ENCODE measurements around the gene NSMCE3. TPM values are rescaled to one million over a fixed set of nuclear protein-coding genes. Genes with fewer than 3 reads are reported as not detected.
"Not testable (repeated sequence)": the region's sequence is repeated elsewhere in the genome, so short reads cannot be mapped to it uniquely, and the experiment has no call there.

Gene NSMCE3
- total and polyA plus RNA-seq, 5 experiments from 2014 or later: 17.2 to 38.4 (median 34.5) TPM

GRCh38 chr15:29226436-29227208, 43.0 kb downstream of the NSMCE3 start:
- no peak for ATAC-seq
- peak overlapping the region in 1 of 10 donors; percentile 65 for H3K27ac Mint-ChIP-seq
- H3K4me3 Mint-ChIP-seq: no peak overlapping the region
- POLR2A ChIA-PET: no interaction called here
- H3K9me3 Mint-ChIP-seq: no peaks in the 10 kb centered on the region
- no peaks in the 10 kb centered on the region for H3K36me3 Mint-ChIP-seq
- H3K4me1 Mint-ChIP-seq: no peaks in the 10 kb centered on the region
- H3K27me3 Mint-ChIP-seq: peaks cover 10 to 48% (median 40%) of the 10 kb centered on the region in 5 donors
- DNase-seq: no peak

GRCh38 chr15:29225534-29226234, 43.9 kb downstream of the NSMCE3 start:
- POLR2A ChIA-PET: no interaction called here
- H3K4me1 Mint-ChIP-seq: no peaks in the 10 kb centered on the region
- DNase-seq: no peak
- no peak overlapping the region for H3K4me3 Mint-ChIP-seq
- H3K36me3 Mint-ChIP-seq: no peaks in the 10 kb centered on the region
- no peak overlapping the region for H3K27ac Mint-ChIP-seq
- no peak for ATAC-seq
- peaks cover 10 to 45% (median 39%) of the 10 kb centered on the region in 5 donors for H3K27me3 Mint-ChIP-seq
- no peaks in the 10 kb centered on the region for H3K9me3 Mint-ChIP-seq

GRCh38 chr15:29224987-29225363, 44.6 kb downstream of the NSMCE3 start:
- H3K27me3 Mint-ChIP-seq: peaks cover 10 to 41% (median 36%) of the 10 kb centered on the region in 5 donors
- POLR2A ChIA-PET, H3K4me1 Mint-ChIP-seq, ATAC-seq, H3K27ac Mint-ChIP-seq, H3K9me3 Mint-ChIP-seq, H3K4me3 Mint-ChIP-seq, DNase-seq, H3K36me3 Mint-ChIP-seq: not testable (repeated sequence)

- peak overlapping the region in 1 of 10 donors; percentile 1 for H3K27ac Mint-ChIP-seq
- POLR2A ChIA-PET, H3K9me3 Mint-ChIP-seq, ATAC-seq, H3K4me1 Mint-ChIP-seq, DNase-seq, H3K4me3 Mint-ChIP-seq, H3K36me3 Mint-ChIP-seq: not testable (repeated sequence)
- H3K27me3 Mint-ChIP-seq: peaks cover 6 to 36% (median 30%) of the 10 kb centered on the region in 5 donors
Measured at GRCh38 chr15:29224235-29224986, 45.2 kb downstream of the NSMCE3 start.

- peaks cover 6 to 35% (median 33%) of the 10 kb centered on the region in 5 donors for H3K27me3 Mint-ChIP-seq
- no peaks in the 10 kb centered on the region for H3K36me3 Mint-ChIP-seq
- ATAC-seq (no peak), DNase-seq (no peak)
- no peak overlapping the region for H3K27ac Mint-ChIP-seq
- no peaks in the 10 kb centered on the region for H3K9me3 Mint-ChIP-seq
- no peak overlapping the region for H3K4me3 Mint-ChIP-seq
- POLR2A ChIA-PET: no interaction called here
- H3K4me1 Mint-ChIP-seq: no peaks in the 10 kb centered on the region
Measured at GRCh38 chr15:29223640-29224039, 46.0 kb downstream of the NSMCE3 start.

- Mint-ChIP-seq H3K27ac (no peak overlapping the region), H3K9me3 (no peaks in the 10 kb centered on the region), H3K4me1 (no peaks in the 10 kb centered on the region), H3K27me3 (peaks cover 11 to 40% (median 35%) of the 10 kb centered on the region in 5 donors), H3K4me3 (no peak overlapping the region), H3K36me3 (no peaks in the 10 kb centered on the region)
- DNase-seq (no peak), ATAC-seq (no peak)
- POLR2A ChIA-PET: no interaction called here
Measured at GRCh38 chr15:29222129-29222853, 47.3 kb downstream of the NSMCE3 start.

- H3K9me3 Mint-ChIP-seq: no peaks in the 10 kb centered on the region
- no peaks in the 10 kb centered on the region for H3K4me1 Mint-ChIP-seq
- peaks cover 9 to 26% (median 24%) of the 10 kb centered on the region in 5 donors for H3K27me3 Mint-ChIP-seq
- DNase-seq: no peak
- POLR2A ChIA-PET: no interaction called here
- H3K36me3 Mint-ChIP-seq: no peaks in the 10 kb centered on the region
- H3K27ac Mint-ChIP-seq: no peak overlapping the region
- ATAC-seq: no peak
- H3K4me3 Mint-ChIP-seq: no peak overlapping the region
Measured at GRCh38 chr15:29220852-29221251, 48.8 kb downstream of the NSMCE3 start.

- ATAC-seq (no peak), DNase-seq (no peak)
- no peaks in the 10 kb centered on the region for H3K36me3 Mint-ChIP-seq
- peaks cover 0 to 3% (median 0%) of the 10 kb centered on the region in 9 donors for H3K9me3 Mint-ChIP-seq
- H3K27me3 Mint-ChIP-seq: peaks cover 9 to 28% (median 17%) of the 10 kb centered on the region in 5 donors
- no peaks in the 10 kb centered on the region for H3K4me1 Mint-ChIP-seq
- POLR2A ChIA-PET: no interaction called here
- H3K27ac Mint-ChIP-seq: no peak overlapping the region
- no peak overlapping the region for H3K4me3 Mint-ChIP-seq
Measured at GRCh38 chr15:29216955-29217354, 52.7 kb downstream of the NSMCE3 start.
